DMS53 (cell line): ENCODE results near the gene FCN2.

Experiments
- DNase-seq: peaks from one replicate; lab custom pipeline; 2025; lab: John Stamatoyannopoulos, UW

The FCN2 gene

GRCh38 chr9:134912126-134912840, 31.7 kb downstream of the FCN2 start:
- no peak for DNase-seq

- DNase-seq = no peak
Measured at GRCh38 chr9:134913041-134913712, 32.6 kb downstream of the FCN2 start.

DNA sequence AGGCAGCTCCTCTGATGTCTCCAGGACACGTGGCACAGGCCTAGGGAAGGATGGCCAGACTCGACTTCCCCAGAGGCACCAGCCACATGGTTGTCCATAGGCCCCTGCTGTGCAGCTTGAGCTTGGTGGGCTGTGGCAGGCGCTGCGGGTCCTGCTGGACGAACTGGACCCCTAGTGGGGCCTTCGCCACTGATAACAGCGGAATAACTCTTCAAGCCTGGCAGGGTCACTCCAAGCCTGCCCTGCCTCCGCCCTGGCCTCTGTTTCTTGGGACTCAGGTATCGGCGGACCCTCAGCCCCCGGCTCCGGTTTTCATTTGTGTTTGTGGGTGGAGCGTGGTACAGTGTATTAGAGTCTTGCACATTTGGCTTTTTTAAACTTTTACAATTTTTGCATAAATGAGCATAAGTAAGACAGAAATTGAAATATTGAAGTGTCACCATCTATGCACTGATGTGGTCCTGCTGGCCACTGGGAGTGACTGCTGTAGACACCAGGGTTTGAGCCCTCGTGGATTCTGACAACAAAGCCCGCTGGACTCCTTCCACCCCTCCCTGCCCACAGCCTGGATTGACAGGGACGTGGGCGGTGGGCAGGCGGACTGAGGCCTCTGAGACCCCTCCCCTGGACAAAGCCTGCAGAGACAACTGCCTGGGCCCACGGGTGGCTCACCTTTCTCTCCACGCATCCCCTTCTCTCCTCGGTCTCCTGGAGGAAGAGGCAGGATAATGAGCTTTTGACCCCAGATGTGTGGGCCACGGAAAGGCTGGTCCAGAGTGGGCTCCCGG, 33.3 kb downstream of the FCN2 start:
- no peak for DNase-seq

GRCh38 chr9:134914501-134914834, 33.9 kb downstream of the FCN2 start:
- no peak for DNase-seq

- no peak for DNase-seq
Measured at GRCh38 chr9:134915046-134915985, 34.7 kb downstream of the FCN2 start.

DNA sequence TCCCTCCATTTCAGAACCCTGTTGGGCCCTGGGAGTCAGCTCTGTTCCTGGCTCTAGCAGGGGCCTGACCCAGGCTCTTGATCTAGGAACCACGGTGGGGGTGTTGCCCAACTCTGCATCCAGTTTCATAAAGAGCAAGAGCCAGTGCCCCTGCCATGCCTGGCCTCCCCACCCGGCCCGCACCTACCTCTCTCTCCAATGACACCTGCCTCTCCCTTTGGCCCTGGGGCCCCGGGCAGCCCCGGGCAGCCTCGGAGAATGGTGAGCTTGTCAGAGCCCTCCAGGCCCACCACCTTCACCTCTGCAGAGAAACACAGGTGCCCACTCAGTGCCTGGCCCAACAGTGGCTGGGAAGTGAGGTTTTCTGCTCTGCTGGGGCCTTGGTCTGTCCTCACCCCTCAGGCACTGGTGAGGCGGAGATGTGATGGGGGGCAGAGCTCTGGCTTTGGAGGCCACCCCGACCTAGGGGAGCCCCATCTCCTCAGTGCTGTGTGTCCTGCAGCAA, 35.6 kb downstream of the FCN2 start:
- no peak for DNase-seq

DNA sequence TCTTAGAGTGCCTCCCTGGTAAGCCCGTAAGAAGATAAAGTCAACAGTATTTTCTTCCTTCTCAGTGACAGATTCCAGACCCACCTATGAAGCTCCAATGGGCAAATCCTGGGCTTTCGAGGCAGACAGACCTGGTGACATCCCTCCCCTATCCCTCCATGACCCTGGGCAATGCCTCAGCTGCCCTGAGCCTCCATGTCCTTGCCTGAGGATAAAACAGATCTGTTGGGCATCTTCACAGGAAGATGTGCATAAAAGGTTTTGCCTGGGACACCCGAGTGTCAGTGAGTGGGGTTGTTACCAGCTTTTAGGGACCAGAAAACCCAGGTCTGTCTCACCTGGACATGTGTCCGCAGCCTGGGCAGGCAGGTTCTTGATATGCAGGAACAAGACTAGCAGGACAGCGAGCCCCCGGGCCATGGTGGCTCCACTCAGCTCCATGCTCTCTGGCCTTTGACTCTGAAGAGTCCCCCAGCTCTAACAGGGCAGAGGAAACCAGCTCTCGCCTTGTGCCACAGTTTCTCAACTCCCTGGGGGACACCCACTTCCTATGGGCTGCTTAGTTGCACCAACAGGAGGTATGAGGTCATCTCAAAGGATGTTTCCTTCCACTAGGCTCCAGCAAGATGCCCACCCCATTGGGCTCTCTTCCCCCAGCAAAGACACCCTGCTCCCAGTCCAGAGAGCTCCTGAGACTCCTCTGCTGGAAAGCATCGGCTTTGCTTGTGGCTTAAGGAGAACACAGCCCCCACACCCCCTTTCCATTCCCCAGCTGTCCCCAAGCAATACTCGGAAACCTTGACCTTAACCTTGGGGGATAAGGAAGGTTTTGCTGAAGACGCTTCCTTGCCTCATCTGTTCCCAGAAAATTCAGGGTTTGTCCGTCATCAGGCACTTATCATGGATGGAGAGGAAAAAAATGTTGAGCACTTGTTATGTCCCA, 37.1 kb downstream of the FCN2 start, which contains the start of gene FCN1:
TSS of gene FCN1 (minus strand) at position 482 of the 943 bp plus-strand sequence. CDS start at position 441, 41 bp downstream.
- no peak for DNase-seq

GRCh38 chr9:134918646-134919045, 38.0 kb downstream of the FCN2 start:
- no peak for DNase-seq

DNA sequence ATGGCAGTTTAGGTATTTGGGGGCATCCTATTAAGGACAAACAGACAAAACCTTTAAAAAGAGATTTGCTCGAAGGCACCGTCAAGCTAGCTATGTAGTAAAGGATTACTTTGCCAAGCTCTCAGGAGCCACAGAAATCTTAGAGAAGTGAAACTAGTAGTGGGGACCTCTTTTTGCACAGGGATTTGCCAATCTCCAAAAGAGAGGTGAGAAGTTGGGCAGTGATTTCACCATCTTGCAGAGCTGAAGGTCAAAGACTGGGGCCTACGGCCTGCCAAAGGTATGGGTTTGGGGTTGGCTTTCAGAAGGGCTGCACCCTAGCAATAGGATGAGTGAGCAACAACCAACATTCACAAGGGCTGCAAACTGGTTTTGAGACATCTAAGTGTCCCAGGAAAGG, 38.7 kb downstream of the FCN2 start:
- no peak for DNase-seq

- DNase-seq = no peak
Measured at GRCh38 chr9:134922066-134922931, 41.7 kb downstream of the FCN2 start.

DNA sequence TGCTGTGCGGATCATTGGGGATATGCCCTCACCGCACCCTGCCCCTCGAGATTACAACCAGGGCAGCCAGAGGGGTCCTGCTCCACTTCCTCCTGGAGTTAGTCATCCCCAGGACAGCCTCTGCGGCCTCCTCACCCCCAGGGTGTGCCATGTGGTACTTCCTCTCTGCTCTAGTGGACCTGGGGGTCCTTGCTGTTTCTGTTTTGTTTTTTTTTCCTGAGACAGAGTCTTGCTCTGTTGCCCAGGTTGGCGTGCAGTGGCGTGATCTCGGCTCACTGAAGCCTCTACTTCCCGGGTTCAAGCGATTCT, 42.3 kb downstream of the FCN2 start:
- no peak for DNase-seq

DNA sequence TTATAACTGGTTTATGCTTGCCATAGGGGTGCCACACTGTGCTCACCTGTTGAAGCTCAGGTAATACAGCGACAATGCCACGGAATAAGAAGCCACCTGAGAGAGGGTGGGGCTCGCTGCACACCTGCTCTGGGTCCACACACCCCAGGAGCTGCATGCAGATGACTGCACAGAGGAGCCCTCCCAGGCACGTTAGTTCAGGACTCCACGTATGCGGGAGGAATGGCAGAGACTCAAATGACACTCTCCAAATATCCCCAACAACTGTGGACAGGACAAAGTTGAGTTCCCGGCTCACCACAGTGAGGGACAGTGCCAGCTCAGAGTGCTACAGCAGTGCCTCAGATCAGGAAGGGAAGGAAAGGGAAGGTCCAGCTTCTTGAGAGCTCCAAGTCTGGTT, 42.9 kb downstream of the FCN2 start:
- DNase-seq = no peak

DNA sequence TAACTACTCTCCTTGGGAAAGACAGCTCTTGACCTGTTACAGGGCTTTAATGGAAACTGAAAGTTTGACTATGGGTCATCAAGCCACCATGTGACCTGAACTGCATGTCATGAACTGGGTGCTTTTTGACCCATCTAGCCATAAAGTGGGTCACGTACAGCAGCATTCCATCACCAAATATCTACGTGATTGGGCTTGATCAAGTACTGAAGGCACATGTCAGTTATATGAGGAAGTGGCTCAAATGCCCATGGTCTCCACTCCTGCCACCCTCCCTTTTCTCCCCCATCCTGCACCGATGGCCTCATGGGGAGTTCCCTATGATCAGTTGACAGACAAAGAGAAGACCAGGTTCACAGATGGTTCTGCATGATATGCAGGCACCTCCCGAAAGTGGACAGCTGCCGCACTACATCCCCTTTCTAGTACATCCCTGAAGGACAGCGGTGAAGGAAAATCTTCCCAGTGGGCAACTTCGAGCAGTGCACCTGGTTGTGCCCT, 44.5 kb downstream of the FCN2 start:
- no peak for DNase-seq

GRCh38 chr9:134928436-134929192, 48.0 kb downstream of the FCN2 start:
- DNase-seq = no peak

GRCh38 chr9:134929193-134930158, 48.9 kb downstream of the FCN2 start:
- DNase-seq = no peak

- no peak for DNase-seq
Measured at GRCh38 chr9:134930398-134930797, 49.8 kb downstream of the FCN2 start.

GRCh38 chr9:134932171-134932570, 51.6 kb downstream of the FCN2 start:
- DNase-seq = no peak

- no peak for DNase-seq
Measured at GRCh38 chr9:134932606-134933005, 52.0 kb downstream of the FCN2 start.
